ENCODE results near the gene TMEM131L.
"Not testable (repeated sequence)": the region's sequence is repeated elsewhere in the genome, so short reads cannot be mapped to it uniquely, and the experiment has no call there.

TMEM131L gene

DNA sequence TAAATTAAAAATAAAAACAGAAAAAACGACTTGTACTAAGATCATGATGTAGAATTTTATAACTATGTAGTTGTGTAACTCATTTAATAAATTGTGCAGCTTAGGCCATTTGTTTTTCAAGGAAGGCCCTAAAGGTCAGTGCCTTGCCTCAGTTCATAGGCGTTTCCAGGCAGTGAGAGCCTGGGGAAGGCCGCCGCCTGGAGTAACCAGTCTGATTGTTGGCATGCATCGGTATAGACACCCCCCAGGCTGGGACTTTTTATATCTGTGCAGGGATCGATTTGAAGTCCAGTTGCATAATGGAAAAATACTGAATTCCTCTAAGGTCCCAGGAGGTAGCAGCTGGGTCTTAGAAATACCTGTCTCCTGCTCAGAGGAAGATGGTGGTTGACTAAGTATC is 77.2 kb downstream of the TMEM131L start:
- DNase-seq = no peak

DNA sequence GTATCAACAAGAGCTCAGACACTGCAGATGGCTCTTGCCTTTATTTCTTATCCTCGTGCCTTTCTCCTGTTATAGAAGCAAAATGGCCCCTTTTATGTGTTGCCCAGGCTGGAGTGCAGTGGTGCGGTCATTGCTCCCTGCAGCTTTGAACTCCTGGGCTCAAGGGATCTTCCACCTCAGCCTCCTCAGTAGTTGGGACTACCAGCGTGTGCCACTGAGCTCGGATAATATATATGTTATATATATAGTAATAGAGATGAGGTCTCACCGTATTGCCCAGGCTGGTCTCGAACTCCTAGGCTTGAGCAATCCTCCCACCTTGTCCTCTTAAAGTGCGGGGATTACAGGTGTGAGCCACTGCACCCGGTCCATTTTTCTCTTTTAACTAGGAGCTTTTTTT is 79.7 kb downstream of the TMEM131L start:
- no peak for DNase-seq

GRCh38 chr4:153546280-153546679 is 80.1 kb downstream of the TMEM131L start:
- DNase-seq = no peak

- DNase-seq = no peak
Observed at GRCh38 chr4:153547520-153547919, 81.4 kb downstream of the TMEM131L start.

DNA sequence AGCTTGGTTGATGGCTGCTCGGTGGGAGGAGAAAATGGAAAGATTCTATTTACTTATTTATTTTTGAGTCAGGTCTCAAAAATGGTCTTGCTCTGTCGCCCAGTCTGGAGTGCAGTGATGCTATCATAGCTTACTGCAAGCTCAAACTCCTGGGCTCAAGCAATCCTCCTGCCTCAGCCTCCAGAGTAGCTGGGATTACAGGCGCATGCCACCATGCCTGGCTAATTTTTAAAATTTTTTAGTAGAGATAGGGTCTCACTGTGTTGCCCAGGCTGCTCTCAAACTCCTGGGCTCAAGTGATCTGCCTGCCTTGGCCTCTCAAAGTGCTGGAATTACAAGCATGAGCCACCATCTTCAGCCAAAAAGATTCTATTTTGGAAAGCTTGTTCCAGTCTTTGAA is 82.7 kb downstream of the TMEM131L start:
- not testable (repeated sequence) for DNase-seq

DNA sequence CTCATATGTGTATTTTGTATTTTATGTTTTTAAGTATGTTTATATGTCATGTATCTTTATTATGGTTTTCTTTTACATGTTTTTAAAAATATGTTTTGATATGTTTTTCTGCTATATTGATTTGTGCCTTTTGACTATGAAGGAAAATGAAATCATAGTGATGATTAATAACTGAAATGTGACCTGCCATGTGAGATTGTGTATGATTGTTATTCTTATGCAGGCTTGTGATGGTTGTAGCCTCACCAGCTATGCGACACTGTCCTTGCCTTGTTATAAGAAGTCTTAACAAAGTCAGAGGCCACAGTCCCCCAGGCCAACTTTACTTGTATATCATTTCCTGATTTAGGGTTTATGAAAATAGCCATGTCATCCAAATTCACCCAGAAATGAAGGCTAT is 83.2 kb downstream of the TMEM131L start:
- DNase-seq = no peak

DNA sequence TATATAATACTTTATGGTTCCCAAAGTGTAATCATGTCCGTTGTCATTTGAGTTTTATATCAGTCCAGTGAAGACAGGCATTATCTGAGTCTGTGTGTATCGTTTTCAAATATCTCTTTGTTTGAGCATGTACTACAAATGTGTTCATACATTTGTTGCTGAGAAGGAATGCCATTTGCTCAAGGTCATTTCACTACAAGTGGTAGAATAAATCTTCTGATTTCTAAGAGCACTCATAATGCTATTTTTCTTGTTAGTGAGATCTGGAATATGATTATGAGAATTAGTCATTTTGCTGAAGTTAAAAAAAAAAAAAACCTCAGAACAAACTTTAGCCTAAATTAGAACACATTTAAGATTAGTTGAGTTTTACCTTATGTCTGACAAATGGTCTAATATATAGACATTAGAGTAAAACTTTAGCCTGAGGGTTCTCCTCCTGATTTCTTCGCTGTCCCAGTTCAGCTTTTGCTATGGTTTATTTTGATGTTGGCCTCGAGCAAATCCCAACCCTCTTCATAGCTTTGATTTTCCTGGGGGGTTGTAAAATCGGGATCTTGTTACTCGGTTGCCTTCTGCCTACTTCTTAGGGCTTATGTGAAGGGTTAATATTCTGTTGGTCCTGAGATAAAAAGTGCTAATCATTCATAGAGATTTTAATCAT is 87.1 kb downstream of the TMEM131L start:
- no peak for DNase-seq

- DNase-seq = no peak
Observed at GRCh38 chr4:153553819-153554170, 87.6 kb downstream of the TMEM131L start.

- DNase-seq = no peak
Observed at GRCh38 chr4:153555730-153556434, 89.7 kb downstream of the TMEM131L start.

DNA sequence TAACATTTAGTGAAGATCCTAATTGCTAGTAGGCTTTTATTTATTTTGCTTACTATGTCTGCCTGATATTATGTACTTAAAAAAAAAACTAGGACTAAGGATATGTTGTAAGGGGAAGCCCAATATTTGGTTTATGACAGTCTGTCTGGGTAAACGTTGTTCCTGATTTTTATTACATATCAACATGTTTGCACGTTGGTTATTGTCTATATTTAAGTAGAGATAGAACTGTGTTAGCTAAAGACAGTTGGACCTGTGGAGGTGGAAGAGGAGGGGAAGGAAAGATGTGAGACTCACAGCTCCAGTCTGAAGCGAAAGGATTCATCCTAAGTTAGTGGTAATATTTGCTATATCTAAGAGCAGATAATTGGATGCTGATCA is 90.3 kb downstream of the TMEM131L start:
- DNase-seq = no peak

- no peak for DNase-seq
Observed at GRCh38 chr4:153560908-153561307, 94.7 kb downstream of the TMEM131L start.

DNA sequence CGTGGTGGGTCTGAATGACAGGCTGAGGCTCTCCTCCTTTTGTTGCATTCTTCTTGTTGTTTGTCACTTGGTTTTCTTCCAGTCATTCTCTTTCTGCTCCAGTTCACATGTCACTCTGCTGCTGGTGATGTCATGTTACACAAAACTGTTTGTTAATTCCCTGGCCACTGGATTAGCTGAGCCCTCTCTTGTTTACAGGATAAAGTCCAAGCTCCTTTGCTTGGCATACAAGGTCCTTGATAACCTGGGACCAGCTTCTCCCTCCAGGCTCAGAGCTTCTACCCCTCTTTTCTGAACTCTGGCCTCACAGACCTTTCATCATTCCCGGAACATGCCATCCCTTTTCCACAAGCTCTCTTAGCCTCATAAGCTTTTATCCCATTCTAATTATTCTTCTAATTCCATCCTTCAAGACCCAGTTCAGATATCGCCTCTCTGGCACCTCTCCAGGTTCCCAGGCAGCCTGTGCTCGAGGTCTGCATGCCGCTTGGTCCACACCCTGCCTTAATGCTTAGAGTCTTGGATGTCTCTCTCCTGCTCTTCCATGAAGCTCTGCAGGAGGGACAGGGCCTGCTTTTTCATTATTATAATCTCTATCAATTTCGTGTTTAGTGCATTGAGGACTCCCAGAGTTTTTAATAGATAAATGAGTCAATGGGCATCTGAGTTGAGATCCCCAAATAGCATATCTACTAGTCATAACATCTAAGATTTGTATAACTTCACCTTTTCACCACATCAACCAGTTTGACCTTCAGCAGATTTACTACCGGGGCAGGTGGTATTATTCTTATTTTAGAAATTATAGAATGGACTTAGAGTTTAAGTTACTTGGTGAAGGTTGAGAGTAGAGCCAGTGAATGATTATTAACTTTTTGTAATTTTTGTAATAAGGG is 98.7 kb downstream of the TMEM131L start:
- DNase-seq = no peak

DNA sequence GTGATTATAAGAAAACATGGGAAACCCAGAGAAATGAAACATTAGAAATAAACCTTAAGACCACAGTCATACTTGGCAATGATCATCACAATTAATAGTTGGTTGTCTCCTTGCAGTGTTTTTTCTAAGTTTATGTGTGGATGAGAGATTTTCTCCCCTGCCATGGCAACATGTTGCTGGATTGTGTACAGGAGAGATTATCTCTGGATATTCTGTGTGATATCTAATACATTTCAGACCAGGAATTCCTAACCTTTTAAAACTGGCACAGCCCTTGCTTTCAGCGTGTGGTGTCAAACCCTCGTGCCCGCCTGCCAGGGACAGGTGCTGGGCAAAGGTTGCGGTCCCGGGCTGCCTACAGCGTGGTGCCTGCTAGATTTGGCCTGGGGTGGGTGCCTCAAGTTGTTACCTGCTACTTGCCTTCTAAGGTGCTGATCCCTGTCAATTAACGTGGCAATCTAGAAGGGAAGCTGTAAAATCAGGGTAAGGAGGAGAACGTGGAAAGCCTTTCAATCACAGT is 100.5 kb downstream of the TMEM131L start:
- no peak for DNase-seq

DNA sequence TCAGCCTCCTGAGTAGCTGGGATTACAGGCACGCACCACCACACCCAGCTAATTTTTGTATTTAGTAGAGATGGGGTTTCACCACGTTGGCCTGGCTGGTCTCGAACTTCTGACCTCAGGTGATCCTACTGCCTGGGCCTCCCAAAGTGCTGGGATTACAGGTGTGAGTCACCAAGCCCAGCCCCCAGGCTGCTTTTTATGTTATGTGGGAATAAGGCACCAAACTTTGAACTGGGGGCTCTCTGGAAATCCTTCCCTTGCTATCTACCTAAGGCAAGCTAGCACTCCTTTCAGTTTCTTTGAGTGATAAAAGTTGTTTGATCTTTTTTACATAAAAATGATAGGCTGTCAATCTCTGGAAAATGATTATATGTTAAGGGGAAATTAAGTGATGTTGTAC is 101.5 kb downstream of the TMEM131L start:
- DNase-seq = not testable (repeated sequence)

DNA sequence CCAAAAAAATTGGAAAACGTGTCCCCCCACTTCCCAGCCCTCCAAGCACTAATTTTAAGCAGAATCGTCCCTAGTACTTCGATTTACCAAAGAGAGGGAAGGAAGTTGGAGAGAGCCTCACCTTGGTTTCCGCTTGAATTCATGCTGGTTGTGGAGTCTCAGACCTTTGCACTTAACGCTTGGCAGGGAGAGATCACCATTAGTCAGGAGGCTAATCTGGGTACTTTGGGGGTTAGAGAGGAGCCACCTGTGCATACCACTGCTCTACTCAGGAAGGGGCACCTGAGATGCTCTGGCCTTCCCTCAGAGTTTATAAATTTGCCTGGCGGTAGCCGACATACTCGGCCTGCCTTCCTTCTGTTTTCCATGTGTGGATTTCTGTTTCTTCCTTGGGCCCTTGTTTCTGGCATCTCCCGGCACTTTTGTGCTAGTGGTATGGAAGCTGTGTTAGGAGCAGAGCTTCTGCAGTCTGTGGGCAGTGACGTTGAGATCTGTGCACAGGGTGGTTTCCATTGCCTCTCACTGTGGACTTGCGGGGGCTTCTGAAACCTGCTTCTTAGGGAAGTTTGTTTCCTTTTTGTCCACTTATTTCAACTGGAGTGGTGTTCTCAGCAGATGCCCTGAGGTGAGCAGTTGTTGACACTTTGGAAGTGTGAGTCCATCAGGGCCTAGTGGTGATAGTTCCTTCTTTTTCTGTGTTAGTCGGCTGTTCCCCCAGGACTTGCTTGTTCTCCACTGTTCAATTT is 104.2 kb downstream of the TMEM131L start:
- no peak for DNase-seq

- DNase-seq = no peak
Observed at GRCh38 chr4:153571006-153571545, 104.9 kb downstream of the TMEM131L start.

DNA sequence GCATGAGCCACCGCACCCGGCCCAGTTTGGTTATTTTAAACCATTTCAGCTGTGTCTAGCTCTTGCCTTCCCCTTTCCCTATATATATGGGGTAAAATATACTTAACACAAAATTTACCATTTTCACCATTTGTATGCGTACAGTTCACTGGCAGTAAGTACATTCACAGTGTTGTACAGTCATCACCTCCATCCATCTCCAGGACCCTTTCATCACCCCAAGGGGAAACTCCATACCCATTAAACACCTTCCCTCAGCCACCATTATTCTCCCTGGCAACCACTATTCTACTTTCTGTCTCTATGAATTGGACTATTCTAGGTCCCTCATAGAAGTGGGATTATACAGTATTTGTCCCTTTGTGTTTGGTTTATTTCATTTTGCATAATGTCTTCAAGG is 106.4 kb downstream of the TMEM131L start:
- DNase-seq = no peak

GRCh38 chr4:153573221-153573620 is 107.1 kb downstream of the TMEM131L start:
- no peak for DNase-seq

- peak; percentile 49 to 69 for DNase-seq
Observed at GRCh38 chr4:153573881-153574802, 108.0 kb downstream of the TMEM131L start.

- DNase-seq = no peak
Observed at GRCh38 chr4:153576443-153576774, 110.2 kb downstream of the TMEM131L start.

DNA sequence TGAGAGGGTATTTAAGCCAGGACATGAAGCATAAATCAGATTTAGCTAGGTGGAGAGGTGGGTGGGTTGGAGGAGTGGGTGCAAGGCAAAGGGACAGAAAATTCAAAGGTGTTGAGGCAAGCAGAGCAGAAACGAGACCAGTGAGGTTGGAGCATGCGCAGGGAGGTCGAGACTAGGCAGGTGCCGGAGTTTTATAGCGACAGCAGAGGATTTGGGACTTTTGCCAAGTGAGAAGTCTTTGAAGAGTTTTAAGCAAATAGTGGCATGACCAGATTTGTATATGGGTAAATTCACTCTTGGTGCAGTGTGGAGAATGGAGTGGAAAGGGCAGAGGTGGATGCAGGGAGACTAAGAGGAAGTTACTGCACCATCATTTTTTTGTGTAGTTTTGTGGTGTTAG is 110.9 kb downstream of the TMEM131L start:
- DNase-seq = no peak

DNA sequence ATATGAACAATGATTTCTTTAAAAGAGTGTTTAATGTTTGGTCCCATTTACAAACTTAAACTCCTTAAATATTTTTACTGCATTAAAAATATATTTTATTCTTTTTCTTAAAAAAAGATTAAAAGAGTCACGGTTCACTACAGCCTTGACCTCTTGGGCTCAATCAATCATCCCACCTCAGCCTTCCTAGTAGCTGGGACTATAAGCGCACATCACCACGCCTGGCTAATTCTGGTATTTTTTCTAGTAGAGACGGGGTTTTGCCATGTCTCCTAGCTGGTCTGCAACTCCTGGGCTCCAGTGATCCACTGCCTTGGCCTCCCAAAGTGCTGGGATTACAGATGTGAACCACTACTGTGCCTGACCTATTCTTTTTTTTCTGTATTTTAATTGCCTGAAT is 113.2 kb downstream of the TMEM131L start:
- DNase-seq = no peak

Measured in stimulated activated CD4-positive, alpha-beta T cell treated with anti-CD3 and anti-CD28 coated beads, Interleukin-4, amount 100 ng/mL, for 4 hours (primary cell).